Hepatocyte (in vitro differentiated cells): ENCODE measurements around the gene UHRF2.

Source experiments
- CTCF ChIP-seq: fragments of 200-600 bp; sonication (generic); IDR thresholded peaks from 2 replicates; pipeline ENCODE4 v1.5.1; 2016; ENCODE audit warnings: antibody characterized with exemption, mild to moderate bottlenecking; ENCODE audit not compliant: poor library complexity
- EZH2 ChIP-seq: fragments of 200-600 bp; sonication (generic); IDR thresholded peaks from 2 replicates; pipeline ENCODE4 v1.6.1; 2016; ENCODE audit warnings: antibody characterized with exemption, mild to moderate bottlenecking, borderline replicate concordance
- EZH2phosphoT487 ChIP-seq: fragments of 200-600 bp; sonication (generic); IDR thresholded peaks from one replicate; pipeline ENCODE4 v1.6.1; 2018; ENCODE audit warnings: antibody characterized with exemption, mild to moderate bottlenecking, low read depth, moderate library complexity; ENCODE audit not compliant: unreplicated experiment, severe bottlenecking

- TF ChIP-seq CTCF (no peak), EZH2 (no peak), EZH2phosphoT487 (no peak)
These were observed 18.0 kb downstream of the UHRF2 start for GRCh38 chr9:6431038-6431437.
